ENCODE data around the gene MGAT4C. TPM values are rescaled to one million over a fixed set of nuclear protein-coding genes. Genes with fewer than 3 reads are reported as not detected.
"Not testable (repeated sequence)": the region's sequence is repeated elsewhere in the genome, so short reads cannot be mapped to it uniquely, and the experiment has no call there.

Gene MGAT4C
- total RNA-seq, 3 donors from 2014 or later, result 0.17 to 0.73 (median 0.35) TPM

- no peak for TF ChIP-seq CTCF (IDR thresholded peaks at IDR 0.05)
- no peaks in the 10 kb centered on the region for H3K9me3 ChIP-seq
- no peak for ATAC-seq
Measured at GRCh38 chr12:86138770-86139169, 117.4 kb downstream of the MGAT4C start.

GRCh38 chr12:86137936-86138335 lies 118.3 kb downstream of the MGAT4C start:
- Histone ChIP-seq H3K9me3 (no peaks in the 10 kb centered on the region), H3K4me3 (no peak overlapping the region), H3K4me1 (ENCODE audit: low read depth) (no peaks in the 10 kb centered on the region), H3K36me3 (ENCODE audit: low read depth) (no peaks in the 10 kb centered on the region)
- DNase-seq (no peak), ATAC-seq (no peak)
- intact Hi-C loops (cut with DNase I, micrococcal nuclease), result no loop called here
- TF ChIP-seq CTCF (IDR thresholded peaks at IDR 0.05), result no peak

More at GRCh38 chr12:86138770-86139169, 117.4 kb downstream of the MGAT4C start:
- Histone ChIP-seq H3K4me1 (ENCODE audit: low read depth) (no peaks in the 10 kb centered on the region), H3K4me3 (no peak overlapping the region), H3K36me3 (ENCODE audit: low read depth) (no peaks in the 10 kb centered on the region)
- intact Hi-C loops (cut with DNase I, micrococcal nuclease), result no loop called here
- no peak for DNase-seq

DNA sequence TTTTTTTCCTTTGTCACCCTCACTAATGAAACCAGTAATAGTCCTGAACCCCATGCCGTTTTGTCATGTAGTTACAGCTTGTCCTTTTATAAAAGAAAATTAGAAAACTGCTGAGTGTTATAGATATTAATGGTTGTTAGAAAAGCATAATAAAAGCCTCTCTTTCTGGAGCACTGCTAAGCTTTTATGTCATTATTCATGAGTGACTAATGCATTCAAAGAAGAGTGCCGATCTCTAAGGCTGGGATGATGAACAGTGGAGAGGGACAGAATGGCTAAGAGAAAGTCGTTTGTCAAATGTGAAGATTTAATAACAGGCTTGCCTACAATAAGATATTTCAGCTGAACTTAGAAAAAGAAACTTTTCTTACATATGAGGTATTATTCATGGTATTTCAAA lies 121.6 kb downstream of the MGAT4C start:
- DNase-seq (no peak), ATAC-seq (no peak)
- Histone ChIP-seq H3K4me1 (ENCODE audit: low read depth) (no peaks in the 10 kb centered on the region), H3K4me3 (no peak overlapping the region), H3K36me3 (ENCODE audit: low read depth) (no peaks in the 10 kb centered on the region), H3K9me3 (no peaks in the 10 kb centered on the region)
- TF ChIP-seq CTCF (IDR thresholded peaks at IDR 0.05), result no peak
- intact Hi-C loops (cut with DNase I, micrococcal nuclease), result no loop called here

- H3K4me3 ChIP-seq; H3K9me3 ChIP-seq; H3K36me3 ChIP-seq (ENCODE audit: low read depth); ATAC-seq; H3K4me1 ChIP-seq (ENCODE audit: low read depth); intact Hi-C loops (cut with DNase I, micrococcal nuclease); DNase-seq: not testable (repeated sequence)
Measured at GRCh38 chr12:86126900-86127299, 129.3 kb downstream of the MGAT4C start.

GRCh38 chr12:86122846-86123468 lies 133.2 kb downstream of the MGAT4C start:
- intact Hi-C loops (cut with DNase I, micrococcal nuclease), result no loop called here
- ATAC-seq, result no peak
- no peak for TF ChIP-seq CTCF (IDR thresholded peaks at IDR 0.05)
- no peak for DNase-seq
- Histone ChIP-seq H3K4me3 (no peak overlapping the region), H3K36me3 (ENCODE audit: low read depth) (no peaks in the 10 kb centered on the region), H3K4me1 (ENCODE audit: low read depth) (no peaks in the 10 kb centered on the region), H3K9me3 (no peaks in the 10 kb centered on the region)

GRCh38 chr12:86118161-86118560 lies 138.0 kb downstream of the MGAT4C start:
- Histone ChIP-seq H3K4me1 (ENCODE audit: low read depth) (no peaks in the 10 kb centered on the region), H3K4me3 (no peak overlapping the region), H3K9me3 (no peaks in the 10 kb centered on the region), H3K36me3 (ENCODE audit: low read depth) (no peaks in the 10 kb centered on the region)
- no peak for DNase-seq
- intact Hi-C loops (cut with DNase I, micrococcal nuclease), result no loop called here
- no peak for ATAC-seq
- no peak for TF ChIP-seq CTCF (IDR thresholded peaks at IDR 0.05)
